Activated gamma-delta T cell treated with Interleukin-2 at 50 U/mL for 16 hours (primary cell): ENCODE data around the gene SNRNP200.
A peak's percentile ranks its signal among the peaks of the same experiment; 100 is the strongest.
"Not testable (repeated sequence)": the region's sequence is repeated elsewhere in the genome, so short reads cannot be mapped to it uniquely, and the experiment has no call there.

ENCODE experiments used
- DNase-seq: peaks from one replicate; pipeline ENCODE4 v3.0.0-alpha.2; 2020

SNRNP200 gene

DNA sequence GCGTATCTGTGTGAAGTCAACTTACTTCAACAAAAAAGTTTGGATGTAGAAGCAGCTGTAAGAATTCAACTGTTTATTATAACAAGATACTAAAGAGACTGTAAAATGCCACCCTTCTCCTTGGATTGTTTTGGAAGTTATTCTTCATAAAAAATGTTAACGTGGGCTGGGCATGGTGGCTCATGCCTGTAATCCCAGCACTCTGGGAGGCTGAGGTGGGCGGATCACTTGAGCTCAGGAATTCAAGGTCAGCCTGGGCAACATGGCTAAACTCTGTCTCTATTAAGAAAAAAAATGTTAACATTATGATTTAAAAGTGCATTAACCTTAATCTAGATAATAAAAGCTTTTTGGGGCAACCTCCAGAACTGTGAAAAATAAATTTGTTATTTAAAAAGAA, 31.6 kb downstream of the SNRNP200 start:
- DNase-seq, result no peak

DNA sequence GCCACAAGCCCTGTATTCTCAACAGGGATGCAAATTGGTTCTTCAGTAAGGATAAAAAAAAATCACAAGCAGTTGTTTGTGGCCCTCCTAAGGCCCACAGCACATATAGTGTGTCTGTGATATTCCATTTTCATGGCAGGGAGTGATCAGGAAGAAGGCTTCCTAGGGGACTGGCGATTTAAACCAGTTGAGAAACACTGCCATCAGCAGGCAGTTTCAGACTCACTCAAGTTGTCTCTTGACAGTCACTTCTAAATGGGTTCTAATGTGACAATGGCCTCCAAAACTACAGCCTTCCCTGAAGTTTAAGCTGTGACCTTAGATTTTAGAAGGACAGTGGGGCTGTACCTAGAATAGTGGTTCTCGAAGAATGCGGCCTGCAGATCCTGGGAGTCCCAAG, 33.4 kb downstream of the SNRNP200 start:
- no peak for DNase-seq

DNA sequence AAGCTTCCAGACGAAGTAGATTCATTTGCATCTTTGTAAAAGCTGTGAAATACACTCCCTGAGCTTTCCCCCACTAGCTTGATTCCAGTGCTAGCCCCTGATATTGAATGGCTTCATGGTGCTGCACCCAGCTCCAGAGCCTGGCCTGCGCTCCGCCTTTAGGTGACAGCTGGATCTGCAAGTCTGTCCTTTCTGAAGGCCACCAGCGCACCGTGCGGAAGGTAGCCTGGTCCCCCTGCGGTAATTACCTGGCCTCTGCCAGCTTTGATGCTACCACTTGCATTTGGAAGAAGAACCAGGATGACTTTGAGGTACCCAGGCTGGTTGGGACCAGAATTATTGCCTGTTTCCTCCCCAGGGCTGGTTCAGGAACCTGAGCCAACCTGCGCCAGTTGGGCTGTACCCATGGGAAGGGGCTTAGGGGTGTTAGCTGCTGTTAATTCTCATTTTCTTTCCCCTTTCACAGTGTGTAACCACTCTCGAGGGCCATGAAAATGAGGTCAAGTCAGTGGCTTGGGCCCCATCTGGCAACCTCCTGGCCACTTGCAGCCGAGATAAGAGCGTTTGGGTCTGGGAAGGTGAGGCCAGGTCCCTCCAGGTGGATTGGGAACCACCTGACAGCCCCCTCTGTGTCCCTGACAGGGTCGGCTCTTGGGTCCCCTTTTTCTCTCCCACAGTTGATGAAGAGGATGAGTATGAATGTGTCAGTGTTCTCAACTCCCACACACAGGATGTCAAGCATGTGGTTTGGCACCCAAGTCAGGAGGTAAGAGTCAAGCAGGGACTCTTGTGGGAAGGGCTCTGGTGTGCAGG, 38.0 kb downstream of the SNRNP200 start:
- DNase-seq, result peak; percentile 37

DNA sequence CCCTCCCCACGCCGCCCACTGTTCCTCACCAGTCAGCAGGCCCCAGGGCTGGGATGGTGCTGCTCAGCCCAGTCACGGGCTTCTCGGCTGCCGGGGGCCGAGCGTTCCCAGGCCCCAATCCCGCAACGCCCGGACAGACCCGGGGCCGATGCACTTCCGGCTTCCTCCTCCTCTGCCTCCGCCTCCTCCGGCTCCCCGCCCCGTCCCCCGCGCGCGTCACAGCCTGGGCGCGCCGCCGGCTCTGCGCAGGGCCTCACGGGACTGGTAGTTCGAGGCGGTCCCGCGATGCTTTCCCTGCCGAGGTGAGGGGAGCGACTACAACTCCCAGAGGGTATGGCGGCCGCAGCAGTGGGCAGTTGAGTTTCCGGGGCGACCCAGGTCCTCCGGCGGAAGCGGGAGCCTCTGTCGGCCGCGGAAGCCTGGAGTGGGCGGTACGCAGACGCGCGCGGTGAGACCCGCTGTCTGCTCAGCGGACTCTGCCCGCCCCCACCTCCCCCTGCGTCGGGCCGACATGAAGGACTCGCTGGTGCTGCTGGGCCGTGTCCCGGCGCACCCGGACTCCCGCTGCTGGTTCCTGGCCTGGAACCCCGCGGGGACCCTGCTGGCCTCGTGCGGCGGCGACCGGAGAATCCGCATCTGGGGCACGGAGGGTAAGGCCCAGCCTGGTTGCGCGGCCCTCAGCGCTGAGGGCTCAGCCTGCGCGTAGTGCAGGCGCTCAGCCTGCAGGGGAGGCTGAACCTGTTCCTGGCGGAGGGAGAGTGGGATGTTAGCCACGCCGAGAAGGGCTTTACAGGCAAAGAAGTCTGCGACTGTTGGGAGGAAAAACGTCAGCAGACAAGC, 39.3 kb downstream of the SNRNP200 start, which contains the start of the genes CIAO1 and TMEM127:
TSS of gene CIAO1 (plus strand) at position 386 of the 840 bp plus-strand sequence. CDS start at position 512, 126 bp downstream.
TSS of gene TMEM127 (minus strand) at position 158 of the 840 bp plus-strand sequence. CDS start 616 bp downstream, outside the sequence.
- DNase-seq, result peak; percentile 97

DNA sequence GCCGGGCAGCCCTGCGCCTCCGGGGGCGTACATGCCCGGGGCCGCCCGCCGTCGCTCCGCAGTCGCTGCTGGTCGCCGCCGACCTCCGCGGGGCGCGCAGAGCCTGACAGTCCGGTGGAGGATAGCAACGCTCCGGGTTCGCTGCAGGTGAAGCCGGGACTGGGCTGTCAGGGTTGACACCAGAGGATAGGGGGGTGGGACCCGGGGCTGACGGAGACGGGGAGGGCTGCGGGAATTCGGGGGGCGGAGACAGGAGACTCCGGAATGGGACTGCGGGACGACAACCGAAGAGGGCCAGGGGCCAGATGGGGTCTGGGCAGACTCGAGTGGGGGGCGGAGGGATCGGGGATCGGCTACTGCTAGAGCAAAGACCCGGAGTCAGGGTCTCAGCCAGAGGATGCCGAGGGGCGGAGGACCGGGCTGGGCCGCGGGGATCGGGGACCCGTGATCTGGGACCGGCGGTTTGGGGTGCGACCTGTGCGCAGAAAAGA, 40.0 kb downstream of the SNRNP200 start:
- DNase-seq, result peak; percentile 36

DNA sequence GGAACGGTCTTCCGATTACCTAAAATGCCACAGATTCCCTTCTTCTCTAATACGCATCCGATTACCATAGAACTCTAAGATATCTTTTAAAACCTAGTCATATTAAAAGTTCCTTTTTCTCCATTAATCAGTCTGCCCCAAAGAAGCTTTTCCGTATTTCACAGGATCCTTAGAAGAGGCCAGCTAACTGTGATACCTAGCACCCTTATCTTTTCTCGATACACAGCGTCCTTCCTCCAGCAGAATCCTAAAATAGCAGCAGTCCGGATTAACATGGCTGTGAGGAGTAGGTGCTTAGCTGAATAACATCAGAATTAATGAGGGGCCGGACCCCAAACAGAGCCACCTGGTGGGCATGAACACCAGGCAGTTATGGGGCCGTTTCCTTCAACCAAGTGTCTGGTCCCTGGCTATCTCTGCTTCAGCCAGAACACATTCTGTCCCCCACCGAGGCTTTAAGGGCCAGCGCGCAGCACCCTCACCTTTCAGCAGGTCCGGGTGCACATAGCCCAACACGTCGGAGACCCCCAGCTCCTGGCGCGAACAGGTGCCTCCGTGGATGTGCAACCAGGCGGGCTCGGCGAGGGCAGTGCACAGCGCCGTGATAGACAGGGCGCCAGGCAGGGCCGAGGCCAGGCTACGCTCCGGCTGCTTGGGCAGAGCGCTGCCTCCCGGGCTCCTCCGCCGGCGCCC, 40.5 kb downstream of the SNRNP200 start:
- DNase-seq, result peak; percentile 36

DNA sequence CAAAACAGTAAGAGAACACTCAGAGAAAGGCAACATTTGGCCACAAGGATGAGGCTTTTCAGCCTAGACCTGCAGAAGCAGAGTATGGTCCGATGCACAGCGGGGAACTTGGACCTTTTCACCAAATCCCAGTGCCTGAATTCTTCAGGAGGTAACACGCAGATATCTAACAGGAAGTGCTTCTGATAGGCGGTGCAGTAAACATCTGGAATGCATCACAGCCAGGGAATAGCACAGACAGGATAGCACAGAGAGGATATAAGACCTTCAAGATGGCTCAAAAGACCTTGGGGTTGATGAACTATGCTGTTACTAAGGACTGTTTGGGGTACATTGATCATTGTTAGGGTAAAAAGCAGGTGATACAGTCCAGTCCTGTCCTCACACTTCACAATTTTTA, 41.3 kb downstream of the SNRNP200 start:
- no peak for DNase-seq

DNA sequence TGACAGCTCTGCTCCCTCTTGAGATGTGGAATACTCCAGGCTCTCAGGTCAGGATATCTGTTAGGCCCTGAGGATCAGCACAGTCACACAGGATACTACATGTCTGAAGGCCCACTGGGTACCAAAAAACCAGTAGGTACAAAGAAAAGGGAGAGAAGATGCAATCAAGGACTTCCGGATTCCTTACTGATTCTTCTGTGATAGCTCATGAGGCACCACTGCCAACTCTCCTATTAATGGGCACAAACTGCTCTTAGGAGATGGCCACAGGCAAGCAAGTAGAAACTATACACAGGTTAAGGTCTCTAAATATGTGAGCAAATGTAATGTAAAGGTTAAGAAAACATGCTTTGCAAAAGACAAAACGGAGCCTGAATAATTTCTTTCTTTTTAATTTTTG, 43.0 kb downstream of the SNRNP200 start:
- no peak for DNase-seq

DNA sequence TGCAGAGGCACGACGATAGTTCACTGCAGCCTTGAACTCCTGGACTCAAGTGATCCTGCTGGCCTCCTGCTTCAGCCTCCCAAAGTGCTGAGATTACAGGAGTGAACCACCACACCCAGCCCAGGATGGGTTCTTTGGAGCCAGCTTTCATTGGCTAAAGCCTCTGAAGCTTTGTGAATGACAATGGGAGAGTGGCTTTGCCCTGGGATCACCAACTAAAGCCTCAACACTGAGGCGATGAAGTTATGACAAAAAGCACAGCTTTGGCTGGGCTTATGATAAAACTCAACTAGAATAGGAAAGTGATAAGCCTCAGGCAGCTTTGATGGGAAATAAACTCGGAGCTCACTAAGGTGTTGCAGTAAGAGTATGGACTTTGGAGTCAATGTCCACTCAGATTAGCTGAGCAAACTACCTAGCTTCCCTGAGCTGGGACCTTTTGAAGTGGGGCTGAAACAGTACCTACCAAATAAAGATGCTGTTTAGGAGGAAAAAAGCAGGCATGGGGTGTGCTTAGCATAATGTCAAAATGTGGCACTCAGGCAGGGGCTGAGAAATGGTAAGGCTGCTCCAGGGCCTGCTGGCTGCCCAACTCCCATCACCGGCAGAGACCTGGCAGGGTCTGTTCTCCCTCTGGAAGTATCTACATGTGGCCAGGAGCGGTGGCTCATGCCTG, 43.9 kb downstream of the SNRNP200 start:
- DNase-seq, result no peak

DNA sequence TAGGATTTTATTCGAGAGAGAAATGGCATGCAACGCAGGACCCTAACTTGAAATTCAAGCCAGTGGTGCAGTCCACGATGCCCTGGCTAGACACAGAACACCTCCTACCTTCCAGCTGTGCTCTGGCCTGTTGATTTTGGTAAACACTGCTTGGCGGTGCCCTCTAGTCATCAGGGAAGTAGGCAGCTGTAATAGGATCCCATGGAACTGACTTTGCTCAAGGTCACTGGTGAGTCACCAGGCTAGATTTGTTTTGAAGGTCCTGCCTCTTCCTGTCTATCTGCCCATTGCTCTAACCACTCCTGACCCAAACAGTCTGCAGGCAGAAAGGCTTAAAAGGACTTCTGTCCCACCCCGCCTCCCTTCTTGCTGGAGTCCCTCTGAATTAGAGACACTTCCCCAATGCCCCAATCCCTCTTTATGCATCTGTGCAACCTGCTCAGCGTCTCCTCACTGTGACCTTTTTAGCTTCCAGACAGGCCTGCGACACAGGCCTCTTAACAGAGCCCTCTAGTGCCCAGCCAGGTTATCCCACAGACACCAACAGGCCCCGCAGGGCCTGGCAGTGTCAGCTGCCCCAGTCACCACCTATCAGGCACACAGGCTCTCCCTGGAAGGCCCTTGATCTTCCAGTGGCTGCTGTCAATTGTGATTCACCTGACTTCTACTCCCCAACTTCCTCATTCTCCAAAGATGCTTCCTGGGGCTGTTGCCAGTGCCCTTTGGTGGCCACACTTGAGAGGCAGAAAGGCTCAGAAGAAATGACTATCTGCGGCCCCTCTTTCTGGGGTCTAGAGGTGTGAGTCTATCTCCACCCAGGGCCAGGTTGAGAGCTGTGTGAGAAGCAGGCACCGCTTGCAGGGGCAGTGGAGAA, 44.7 kb downstream of the SNRNP200 start:
- DNase-seq, result peak; percentile 9

DNA sequence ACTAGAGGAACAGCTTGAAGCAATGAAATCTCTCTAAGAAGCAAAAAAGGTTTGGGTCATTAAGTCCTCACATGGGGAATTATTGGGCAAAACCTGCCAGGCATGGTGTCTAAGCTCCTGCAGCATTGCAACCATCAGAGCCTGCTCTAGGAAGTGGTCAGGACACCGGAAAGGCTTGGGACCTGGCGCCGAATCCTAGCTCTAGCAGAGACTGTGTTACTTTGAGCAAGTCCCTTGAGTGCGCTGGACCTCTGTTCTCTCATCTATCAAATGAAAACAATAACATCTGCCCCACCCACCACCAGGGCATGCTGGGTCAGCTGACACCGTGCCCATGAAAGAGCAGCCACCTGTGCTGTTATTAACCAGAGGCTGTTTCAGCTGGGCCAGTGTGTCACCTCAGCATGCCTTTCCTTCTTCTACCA, 45.8 kb downstream of the SNRNP200 start:
- no peak for DNase-seq

DNA sequence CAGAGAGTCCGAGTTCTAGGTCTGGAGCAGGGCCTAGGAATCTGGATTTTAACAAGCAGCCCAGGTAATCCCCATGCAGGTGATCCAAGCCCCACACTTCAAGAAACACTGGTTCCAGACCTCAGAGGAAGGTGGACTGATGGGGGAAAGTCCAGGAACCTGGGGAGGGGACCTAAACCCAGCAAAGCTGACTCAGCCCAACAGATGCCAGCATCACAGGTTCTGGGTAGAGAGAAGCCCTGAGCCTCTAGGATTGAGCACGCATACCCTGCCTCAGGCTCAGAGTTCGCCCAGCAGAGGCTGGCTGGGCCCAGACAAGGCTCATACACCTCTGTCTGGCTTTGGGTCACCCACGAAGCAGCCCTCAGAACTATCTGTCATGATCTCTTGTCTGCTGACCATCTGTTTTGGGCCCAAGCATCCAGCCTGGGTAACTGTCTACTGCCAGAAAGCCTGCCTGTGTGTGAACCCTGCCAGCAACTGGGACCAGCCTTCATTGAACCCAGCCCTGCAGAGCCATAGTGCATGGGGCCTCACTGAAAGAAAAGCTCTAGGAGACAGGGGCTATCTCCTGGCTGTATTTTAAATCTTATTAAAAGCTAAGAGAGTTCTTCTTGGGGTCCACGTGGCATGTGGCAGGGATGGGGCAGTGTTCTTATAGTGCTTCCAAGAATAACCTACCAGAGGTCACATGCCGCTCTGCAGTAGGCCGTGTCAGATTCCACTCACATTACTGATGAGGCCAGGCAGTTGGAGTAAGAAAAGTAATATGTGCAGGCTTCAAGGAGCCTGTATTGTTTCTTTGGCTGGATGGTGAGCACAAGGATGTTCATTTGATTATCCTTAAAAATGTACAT, 47.0 kb downstream of the SNRNP200 start:
- DNase-seq, result no peak

DNA sequence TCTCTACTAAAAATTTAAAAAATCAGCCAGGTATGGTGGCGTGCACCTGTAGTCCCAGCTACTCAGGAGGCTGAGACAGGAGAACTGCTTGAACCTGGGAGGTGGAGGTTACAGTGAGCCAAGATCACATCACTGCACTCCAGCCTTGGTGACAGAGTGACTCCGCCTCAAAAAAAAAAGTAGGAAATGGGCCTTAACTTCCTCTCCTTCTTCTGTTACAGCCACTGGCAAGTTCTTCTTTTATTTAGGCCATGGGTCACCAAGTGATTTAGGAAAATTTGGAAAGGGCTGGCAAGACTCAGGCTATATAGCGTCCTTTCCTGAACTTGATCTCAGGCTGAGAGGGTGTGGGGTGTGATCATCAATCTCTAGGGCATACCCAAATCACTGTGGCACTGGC, 47.6 kb downstream of the SNRNP200 start:
- not testable (repeated sequence) for DNase-seq

DNA sequence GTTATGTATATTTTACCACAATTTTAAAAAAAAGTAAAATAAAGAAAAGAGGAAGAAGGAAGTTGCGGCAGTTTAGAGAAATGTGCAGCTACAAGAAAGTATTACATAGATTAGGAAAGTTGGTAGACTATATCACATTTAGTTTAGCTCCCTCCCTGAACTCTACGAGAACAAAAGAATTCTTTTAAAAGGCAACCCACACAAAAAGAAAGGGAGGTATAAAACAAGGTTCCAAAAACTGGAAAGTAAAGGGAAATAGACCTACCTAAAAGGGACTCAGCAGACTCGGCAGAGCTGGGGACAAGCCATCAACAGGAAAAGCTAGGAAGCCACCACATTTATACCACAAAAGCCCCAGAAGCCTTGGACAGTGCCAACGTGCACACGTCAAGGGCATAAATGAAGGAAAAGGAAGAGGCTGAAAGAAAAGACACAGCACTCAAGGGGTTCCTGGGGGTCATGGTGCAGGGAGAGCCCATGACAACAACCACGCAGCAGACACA, 48.7 kb downstream of the SNRNP200 start:
- DNase-seq, result no peak

DNA sequence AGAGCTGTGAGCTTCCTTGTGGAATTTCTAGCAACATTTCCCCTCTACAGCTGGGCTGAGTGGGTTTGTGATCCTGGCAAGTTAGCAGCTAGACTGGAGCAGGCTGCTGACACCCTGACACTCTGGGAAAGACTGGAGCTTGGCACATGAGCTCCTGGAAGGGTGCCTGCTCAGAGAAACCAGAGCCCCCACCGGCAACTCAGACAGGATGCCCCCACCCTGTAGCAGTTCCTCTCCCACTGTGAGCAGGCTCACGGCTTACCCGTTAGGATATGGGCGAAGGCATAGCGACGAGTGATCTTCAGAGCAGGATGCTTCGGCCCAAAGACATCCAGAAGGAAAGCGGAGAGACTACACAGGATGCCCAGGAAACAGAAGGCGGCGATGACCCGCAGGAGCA, 50.8 kb downstream of the SNRNP200 start:
- DNase-seq, result no peak

DNA sequence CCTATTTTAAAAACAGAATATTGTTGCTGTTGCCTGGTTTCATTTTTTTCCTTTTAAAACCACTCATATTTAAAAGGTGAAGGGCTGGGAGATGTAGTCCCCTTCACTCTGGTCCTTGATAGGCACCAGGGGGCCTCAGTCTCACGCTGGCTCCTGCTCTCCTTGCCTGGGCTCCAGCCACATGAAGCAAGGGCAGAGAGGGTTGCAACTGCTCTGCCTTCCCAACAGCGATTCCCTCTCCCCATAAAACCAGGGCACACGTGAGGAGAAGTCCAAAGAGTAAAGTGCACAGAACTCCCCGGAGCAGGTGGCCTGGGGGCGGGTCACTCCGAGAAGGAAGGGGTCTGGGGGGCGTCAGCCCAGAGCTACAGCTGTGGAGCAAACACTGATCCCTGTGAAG, 52.3 kb downstream of the SNRNP200 start:
- no peak for DNase-seq

DNA sequence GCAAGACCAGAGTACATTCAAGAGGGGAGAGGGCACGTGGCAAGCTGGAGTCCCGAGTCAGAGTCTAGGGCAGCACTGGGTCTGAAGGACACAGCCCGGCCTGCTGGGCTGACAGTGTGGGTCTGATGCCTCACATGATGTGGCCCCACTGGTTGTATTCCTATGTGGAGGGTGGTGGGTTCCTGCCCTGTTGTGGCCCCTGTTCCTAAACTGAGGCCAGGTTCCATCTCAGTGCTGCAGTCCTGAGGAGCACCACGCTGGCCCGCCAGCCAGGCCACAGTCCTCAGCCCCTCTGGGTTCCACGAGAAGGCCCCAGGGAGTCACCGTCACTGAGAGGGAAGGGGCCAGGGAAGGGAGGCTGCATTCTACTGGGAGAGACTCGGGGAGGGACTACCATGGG, 52.8 kb downstream of the SNRNP200 start:
- DNase-seq, result no peak

DNA sequence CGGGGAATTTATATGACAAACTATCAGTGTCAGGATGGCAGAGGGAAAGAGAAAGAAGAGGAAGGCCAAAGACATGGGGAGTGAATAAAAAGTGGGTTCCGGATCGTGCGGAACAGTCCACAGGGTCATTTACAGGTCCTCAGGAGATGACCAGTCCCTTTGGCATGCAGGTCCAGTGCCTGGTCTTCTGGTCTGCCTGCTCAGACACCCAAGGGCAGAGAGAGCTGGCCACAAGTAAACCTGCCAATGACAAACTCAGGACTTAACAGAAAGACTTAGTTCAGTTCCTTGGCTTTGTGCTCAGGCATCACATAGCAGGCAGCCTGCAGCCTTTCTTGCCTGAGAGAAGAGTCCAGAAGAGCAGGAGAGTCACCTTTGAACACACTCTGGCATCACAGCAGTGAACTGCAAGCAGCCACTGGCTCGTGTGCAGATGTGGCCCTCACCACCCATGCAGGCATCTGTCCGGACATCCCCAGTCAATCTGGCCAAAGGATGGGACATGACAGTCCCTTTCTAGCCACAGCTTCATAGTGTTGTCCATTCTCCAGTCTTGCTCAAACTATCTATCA, 53.5 kb downstream of the SNRNP200 start:
- DNase-seq, result no peak

DNA sequence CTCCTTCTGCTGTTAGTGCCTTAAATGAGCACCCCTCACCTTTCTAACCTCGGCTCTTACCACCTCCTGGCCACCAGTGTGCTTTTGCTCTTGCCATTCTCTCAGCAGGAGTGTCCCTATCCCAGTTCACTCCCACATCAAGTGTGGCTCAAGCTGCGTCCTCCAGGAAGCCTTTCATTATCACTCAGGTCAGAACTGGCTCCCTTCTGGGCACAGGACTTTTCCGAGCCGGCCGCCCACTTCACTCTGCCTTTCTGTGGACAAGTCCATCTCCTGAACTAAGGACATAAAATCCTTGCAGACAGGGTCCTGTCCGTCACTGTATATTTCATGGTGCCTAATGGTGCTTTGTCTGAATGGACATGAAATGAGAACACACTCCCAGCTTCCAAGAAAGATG, 55.2 kb downstream of the SNRNP200 start:
- no peak for DNase-seq

DNA sequence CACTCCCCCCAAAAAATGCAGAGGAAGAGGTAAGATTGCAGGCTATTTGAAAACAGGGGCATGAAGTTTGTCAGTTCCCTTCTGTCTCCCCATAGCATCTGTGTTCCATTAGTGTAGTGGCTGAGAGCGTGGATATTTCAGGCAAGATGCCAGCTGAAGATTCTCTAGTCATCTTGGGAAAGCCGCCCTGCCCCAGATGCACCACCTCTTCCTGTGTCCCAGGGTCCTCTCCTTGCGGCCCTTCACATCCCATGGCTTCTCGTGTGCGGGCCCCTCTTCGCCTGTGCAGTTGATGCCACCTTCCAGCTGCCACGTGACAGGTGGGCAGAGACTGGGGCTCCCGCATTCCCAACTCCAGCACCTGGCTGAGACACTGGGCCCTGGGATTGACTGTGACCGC, 55.7 kb downstream of the SNRNP200 start:
- DNase-seq, result no peak
